T-helper 17 cell (primary cell): ENCODE results near the gene SYNDIG1. TPM values are rescaled to one million over a fixed set of nuclear protein-coding genes. Genes with fewer than 3 reads are reported as not detected.

Source experiments
- ATAC-seq: fragments of 150-1000 bp; cut with Tn5 transposase; 2 replicates; pipeline ENCODE4 v1.10.0; 2021; ENCODE audit warnings: mild to moderate bottlenecking, moderate library complexity
- DNase-seq, 3 donors: peaks; one replicate each; pipeline versions ENCODE4 v3.0.0 to v3.0.0-alpha.2; 2020 to 2021
- H3K9me3 ChIP-seq: one replicate; pipeline ENCODE4 v1.7.0; 2013; ENCODE audit warnings: low read length, mild to moderate bottlenecking; ENCODE audit not compliant: control insufficient read depth, poor library complexity, severe bottlenecking
- H3K27ac Mint-ChIP-seq: one replicate; pipeline ENCODE4 v1.8.0; 2022; ENCODE audit warnings: mild to moderate bottlenecking, moderate library complexity, mixed read lengths
- H3K27me3 Mint-ChIP-seq: one replicate; pipeline ENCODE4 v1.8.0; 2022; ENCODE audit warnings: mixed read lengths
- H3K36me3 Mint-ChIP-seq: one replicate; pipeline ENCODE4 v1.8.0; 2022; ENCODE audit warnings: low read depth, mixed read lengths
- H3K4me1 Mint-ChIP-seq: one replicate; pipeline ENCODE4 v1.8.0; 2022; ENCODE audit warnings: mild to moderate bottlenecking, mixed read lengths
- H3K4me3 Mint-ChIP-seq: one replicate; pipeline ENCODE4 v1.8.0; 2022; ENCODE audit warnings: mild to moderate bottlenecking, moderate library complexity, mixed read lengths
- total RNA-seq, 4 donors: library from RNA in 2 of 4; stranded (reverse) in 2 of 4; gene quantifications; one replicate each; pipeline ENCODE4 v1.2.3 and lab custom pipeline; 2022 to 2026

Gene SYNDIG1
- total RNA-seq, 2 donors from 2014 or later: not detected

- H3K36me3 Mint-ChIP-seq: no peaks in the 10 kb centered on the region
- H3K9me3 ChIP-seq: no peaks in the 10 kb centered on the region
- peaks cover 5% of the 10 kb centered on the region for H3K4me1 Mint-ChIP-seq
- H3K27ac Mint-ChIP-seq: no peak overlapping the region
- ATAC-seq: no peak
- H3K4me3 Mint-ChIP-seq: no peak overlapping the region
- peaks cover 31% of the 10 kb centered on the region for H3K27me3 Mint-ChIP-seq
- no peak for DNase-seq
These were observed 230.1 kb downstream of the SYNDIG1 start for GRCh38 chr20:24699321-24700165.

- no peak for ATAC-seq
- Mint-ChIP-seq H3K36me3 (no peaks in the 10 kb centered on the region), H3K27ac (no peak overlapping the region), H3K4me3 (no peak overlapping the region), H3K4me1 (peaks cover 5% of the 10 kb centered on the region), H3K27me3 (peaks cover 24% of the 10 kb centered on the region)
- no peaks in the 10 kb centered on the region for H3K9me3 ChIP-seq
- DNase-seq: no peak
These were observed 230.9 kb downstream of the SYNDIG1 start for GRCh38 chr20:24700166-24700860.

DNA sequence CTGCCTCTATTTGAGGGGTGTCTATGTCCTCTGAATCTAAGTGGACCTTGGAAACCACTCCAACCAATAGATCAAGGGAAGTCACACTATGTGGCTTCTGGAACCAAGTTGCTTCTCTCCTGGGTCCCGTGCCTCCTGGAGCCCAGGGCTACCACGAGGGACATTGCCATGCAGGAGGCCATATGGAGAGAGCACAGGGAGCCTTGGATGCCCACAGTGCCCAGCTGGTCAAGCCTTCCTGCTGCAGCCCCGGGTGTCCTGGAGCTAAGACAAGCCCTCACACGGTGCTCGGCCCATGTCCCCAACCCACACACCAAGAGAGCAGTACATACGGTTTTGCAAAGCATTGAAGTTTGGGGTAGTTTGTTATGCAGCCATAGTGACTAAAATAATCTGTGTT lies 231.6 kb downstream of the SYNDIG1 start:
- no peak overlapping the region for H3K27ac Mint-ChIP-seq
- H3K9me3 ChIP-seq: no peaks in the 10 kb centered on the region
- DNase-seq: no peak
- no peak overlapping the region for H3K4me3 Mint-ChIP-seq
- ATAC-seq: no peak
- peaks cover 17% of the 10 kb centered on the region for H3K27me3 Mint-ChIP-seq
- peaks cover 5% of the 10 kb centered on the region for H3K4me1 Mint-ChIP-seq
- no peaks in the 10 kb centered on the region for H3K36me3 Mint-ChIP-seq

GRCh38 chr20:24701668-24702067 lies 232.2 kb downstream of the SYNDIG1 start:
- no peak overlapping the region for H3K4me3 Mint-ChIP-seq

GRCh38 chr20:24702501-24703283 lies 233.3 kb downstream of the SYNDIG1 start:
- DNase-seq (no peak), ATAC-seq (no peak)
- H3K9me3 ChIP-seq: no peaks in the 10 kb centered on the region
- no peak overlapping the region for H3K4me3 Mint-ChIP-seq
- H3K4me1 Mint-ChIP-seq: peaks cover 5% of the 10 kb centered on the region
- H3K27me3 Mint-ChIP-seq: peaks cover 11% of the 10 kb centered on the region
- H3K36me3 Mint-ChIP-seq: no peaks in the 10 kb centered on the region
- no peak overlapping the region for H3K27ac Mint-ChIP-seq

More at GRCh38 chr20:24701668-24702067, 232.2 kb downstream of the SYNDIG1 start:
- Mint-ChIP-seq H3K4me1 (peaks cover 5% of the 10 kb centered on the region), H3K27ac (no peak overlapping the region), H3K27me3 (peaks cover 11% of the 10 kb centered on the region), H3K36me3 (no peaks in the 10 kb centered on the region)
- ATAC-seq (no peak), DNase-seq (no peak)
- H3K9me3 ChIP-seq: no peaks in the 10 kb centered on the region

GRCh38 chr20:24703284-24703610 lies 233.8 kb downstream of the SYNDIG1 start:
- peaks cover 5% of the 10 kb centered on the region for H3K4me1 Mint-ChIP-seq

DNA sequence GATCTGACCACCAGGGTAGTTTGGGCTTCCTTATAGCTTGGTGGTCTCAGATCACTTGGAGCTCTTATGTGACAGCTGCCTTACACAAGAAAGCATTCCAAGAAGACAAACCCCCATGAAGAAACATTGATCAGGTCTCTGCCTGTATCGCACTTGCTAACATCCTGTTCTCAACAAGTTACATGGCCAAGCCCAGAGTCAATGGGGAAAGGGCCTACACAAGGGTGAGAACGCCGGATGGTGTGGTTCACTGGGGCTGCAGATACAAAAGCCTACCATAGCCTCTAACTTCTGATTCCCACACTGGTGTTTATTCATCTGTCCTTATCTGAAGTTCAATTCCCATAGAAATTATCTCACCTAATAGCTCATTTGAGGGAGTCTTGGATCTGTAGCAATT lies 235.5 kb downstream of the SYNDIG1 start:
- H3K27ac Mint-ChIP-seq: no peak overlapping the region
- H3K27me3 Mint-ChIP-seq: peaks cover 22% of the 10 kb centered on the region
- no peaks in the 10 kb centered on the region for H3K9me3 ChIP-seq
- no peak for DNase-seq
- H3K4me3 Mint-ChIP-seq: no peak overlapping the region
- no peaks in the 10 kb centered on the region for H3K36me3 Mint-ChIP-seq
- H3K4me1 Mint-ChIP-seq: peaks cover 2% of the 10 kb centered on the region
- ATAC-seq: no peak

More at GRCh38 chr20:24703284-24703610, 233.8 kb downstream of the SYNDIG1 start:
- Mint-ChIP-seq H3K27ac (no peak overlapping the region), H3K36me3 (no peaks in the 10 kb centered on the region), H3K27me3 (peaks cover 14% of the 10 kb centered on the region), H3K4me3 (no peak overlapping the region)
- no peaks in the 10 kb centered on the region for H3K9me3 ChIP-seq
- ATAC-seq: no peak
- DNase-seq: no peak

GRCh38 chr20:24705486-24705885 lies 236.1 kb downstream of the SYNDIG1 start:
- Mint-ChIP-seq H3K4me1 (no peaks in the 10 kb centered on the region), H3K4me3 (no peak overlapping the region), H3K27ac (no peak overlapping the region), H3K27me3 (peaks cover 18% of the 10 kb centered on the region), H3K36me3 (no peaks in the 10 kb centered on the region)
- no peaks in the 10 kb centered on the region for H3K9me3 ChIP-seq
- ATAC-seq (no peak), DNase-seq (no peak)

DNA sequence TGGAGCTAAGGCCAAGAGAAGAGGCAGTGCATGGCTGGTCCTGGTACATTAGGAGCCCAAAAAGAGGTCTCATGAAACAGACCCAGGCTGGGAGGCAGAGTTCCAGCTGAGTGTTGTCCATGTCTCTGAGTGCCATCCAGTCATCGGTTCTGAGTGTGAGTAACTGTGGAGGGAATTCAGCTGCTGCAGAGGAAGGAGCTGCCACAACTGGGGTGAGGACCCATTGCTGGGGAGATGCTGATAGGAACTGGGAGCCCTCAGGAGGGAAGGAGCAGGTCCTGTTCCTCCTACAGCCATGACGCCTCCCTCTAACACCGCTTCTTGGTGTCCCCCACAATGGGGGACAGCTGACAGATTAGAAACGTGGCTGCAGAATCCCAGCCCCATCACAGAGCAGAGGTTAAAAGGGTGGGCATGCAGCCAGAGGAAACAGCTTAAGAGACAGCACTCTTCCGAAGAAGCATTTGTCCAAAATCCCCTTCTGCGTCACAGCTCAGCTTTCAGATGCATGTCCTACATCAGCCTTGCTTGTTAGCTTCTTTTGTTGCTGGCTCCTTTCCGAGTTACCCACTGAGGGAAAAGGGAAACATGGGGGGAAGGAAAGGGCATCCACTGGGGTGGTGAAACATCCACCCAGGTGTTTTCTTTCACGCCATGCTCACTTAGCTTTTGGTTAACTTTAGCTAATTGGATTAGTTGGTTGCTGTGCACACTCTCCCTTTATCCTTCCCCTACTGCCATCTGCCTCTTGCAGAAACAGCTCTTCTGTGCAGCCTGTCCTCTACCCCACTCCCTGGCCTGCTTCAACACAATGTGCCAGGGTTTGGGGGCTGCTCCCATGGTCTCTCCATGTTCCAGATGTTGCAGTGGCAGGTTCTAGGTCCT lies 239.2 kb downstream of the SYNDIG1 start:
- ATAC-seq (no peak), DNase-seq (no peak)
- Mint-ChIP-seq H3K36me3 (peaks cover 2% of the 10 kb centered on the region), H3K4me3 (no peak overlapping the region), H3K4me1 (no peaks in the 10 kb centered on the region), H3K27ac (no peak overlapping the region), H3K27me3 (peaks cover 11% of the 10 kb centered on the region)
- no peaks in the 10 kb centered on the region for H3K9me3 ChIP-seq
